Psoas muscle (tissue), 8 donors: ENCODE measurements around the gene FBRSL1. TPM values are rescaled to one million over a fixed set of nuclear protein-coding genes. Genes with fewer than 3 reads are reported as not detected.
"Not testable (repeated sequence)": the region's sequence is repeated elsewhere in the genome, so short reads cannot be mapped to it uniquely, and the experiment has no call there.

Experiments used
- ATAC-seq, 4 donors: fragments of 200-7000 bp; cut with Tn5 transposase; one replicate each; pipeline ENCODE4 v1.9.1; 2020; ENCODE audit warnings: moderate library complexity in 3 of 4, mild to moderate bottlenecking in 2 of 4
- DNase-seq, 2 donors: peaks; one replicate each; pipeline ENCODE4 v3.0.0-alpha.2; 2020
- H3K27ac ChIP-seq: fragments of 200-600 bp; one replicate; pipeline ENCODE4 v1.8.0; 2022
- H3K27me3 ChIP-seq, 3 donors: fragments of 200-600 bp in 1 of 3; one replicate each; pipeline versions ENCODE4 v1.6.1 to v1.8.0; 2013 to 2022; ENCODE audit warnings: low read length in 2 of 3, mild to moderate bottlenecking in 2 of 3, moderate library complexity in 1 of 3; ENCODE audit not compliant: insufficient read depth in 3 of 3
- H3K36me3 ChIP-seq, 2 donors: fragments of 200-600 bp in 1 of 2; one replicate each; pipeline versions ENCODE4 v1.6.1 to v1.8.0; 2013 to 2022; ENCODE audit warnings: low read depth in 1 of 2, mild to moderate bottlenecking in 1 of 2, moderate library complexity in 1 of 2; ENCODE audit not compliant: insufficient read depth in 1 of 2
- H3K4me1 ChIP-seq: fragments of 200-600 bp; one replicate; pipeline ENCODE4 v1.8.0; 2022
- H3K4me3 ChIP-seq: fragments of 200-600 bp; one replicate; pipeline ENCODE4 v1.8.0; 2022; ENCODE audit warnings: mild to moderate bottlenecking
- H3K9me3 ChIP-seq: fragments of 200-600 bp; one replicate; pipeline ENCODE4 v1.8.0; 2022
- CTCF ChIP-seq: fragments of 200-600 bp; IDR thresholded peaks from one replicate; pipeline ENCODE4 v1.8.0; 2022; ENCODE audit warnings: antibody characterized with exemption
- WGBS, 3 donors: extraction: QIAGEN DNeasy Blood & Tissue Kit; methylation state at CpG; one replicate each; pipeline versions ENCODE4 v1.1.6 to v1.1.7; 2013; 5-methylcytosine and 5-hydroxymethylcytosine counted together
- intact Hi-C, 2 donors: fragments of 100-400 bp; cut with DNase I; formaldehyde crosslinking; loops; one replicate each; pipeline versions ENCODE4 v1.11.0 to v1.14.2; 2022
- long read RNA-seq, 2 donors: library from polyadenylated mRNA; unstranded; transcript quantifications; one replicate each; pipeline ENCODE4 v2.0.0, GENCODE V29; 2021
- polyA plus RNA-seq, 3 donors: library from polyadenylated mRNA; stranded (reverse); fragments of 200-250 nt; gene quantifications; one replicate each; pipeline ENCODE4 v1.2.3, GENCODE V29; 2013
- total RNA-seq, 4 donors: library from RNA; stranded (reverse); fragmentation: NEBNext Ultra II Directional in 2 of 4; extraction: Animal tissue kit (Norgen Biotek cat#: 25700) in 2 of 4; gene quantifications; one replicate each; pipeline versions ENCODE4 v1.2.1 to v1.2.4, GENCODE V29; 2021 to 2023
- donor health status: healthy with polysubstance abuse.
- donor health status: DM: no; HTN: no; CAD: no; lungs with moderate emphysema.
- donor health status: Bipolar disorder and iron deficiency.
- donor health status: healthy.
- donor health status: DM: yes; HTN: yes; CAD: no.
- donor health status: DM: no; HTN: no; CAD: no.
- donor health status: DM: no; HTN: no; CAD: no.
- donor health status: DM: yes; HTN: yes; CAD: no.

The FBRSL1 gene
- total RNA-seq (10 to 100 TPM; 40.1 to 54.5 (median 43.0) TPM), polyA plus RNA-seq (10 to 100 TPM; 23.0 to 37.8 (median 32.8) TPM)
- long read RNA-seq, donor 1, partial matches to known transcripts = 9 of 22 reads
- long read RNA-seq, donor 1, other reads (novel, unspliced or antisense) = 13 of 22 reads
- long read RNA-seq, donor 2, partial matches to known transcripts = 54 of 81 reads
- long read RNA-seq, donor 2, other reads (novel, unspliced or antisense) = 27 of 81 reads

GRCh38 chr12:132489602-132490266 is at the start of gene FBRSL1:
Gene FBRSL1, plus strand, starts transcription at chr12:132490151.
- Histone ChIP-seq H3K9me3 (no peaks in the 10 kb centered on the region), H3K4me3 (peak within 1 kb of the TSS; percentile 85), H3K36me3 (no peaks in the 10 kb centered on the region), H3K27me3 (no peaks in the 10 kb centered on the region), H3K4me1 (peaks cover 38% of the 10 kb centered on the region), H3K27ac (peak within 1 kb of the TSS; percentile 71)
- peak; percentile 88 to 93 (median 90) for ATAC-seq
- 0 to 2% (median 1%) methylated on average over 11 to 95 of the region's 96 CpGs for WGBS, 3 donors
- intact Hi-C loops = no loop called here
- peak; percentile 90 to 95 for DNase-seq
- TF ChIP-seq CTCF = no peak

- H3K4me1 ChIP-seq, H3K9me3 ChIP-seq, DNase-seq, ATAC-seq, H3K4me3 ChIP-seq, H3K27ac ChIP-seq, intact Hi-C loops, H3K36me3 ChIP-seq: not testable (repeated sequence)
- 89 to 90% (median 90%) methylated on average over 13 of the region's 13 CpGs for WGBS, 3 donors
- H3K27me3 ChIP-seq = peaks cover 0 to 11% (median 6%) of the 10 kb centered on the region in 3 donors
Measured at GRCh38 chr12:132440420-132440819, 49.5 kb upstream of the FBRSL1 start.

- no peaks in the 10 kb centered on the region for H3K36me3 ChIP-seq
- no peak for TF ChIP-seq CTCF
- WGBS, 3 donors = 70 to 78% (median 73%) methylated on average over 48 of the region's 48 CpGs
- H3K27me3 ChIP-seq = peaks cover 0 to 16% (median 5%) of the 10 kb centered on the region in 3 donors
- ATAC-seq (peak in 1 of 4 donors; percentile 17), DNase-seq (no peak)
- H3K9me3 ChIP-seq = no peaks in the 10 kb centered on the region
- no peak overlapping the region for H3K27ac ChIP-seq
- H3K4me3 ChIP-seq = no peak overlapping the region
- H3K4me1 ChIP-seq = no peaks in the 10 kb centered on the region
- intact Hi-C loops = no loop called here
Measured at GRCh38 chr12:132441871-132442863, 47.8 kb upstream of the FBRSL1 start.

- H3K36me3 ChIP-seq = no peaks in the 10 kb centered on the region
- H3K4me3 ChIP-seq = no peak overlapping the region
- H3K4me1 ChIP-seq = no peaks in the 10 kb centered on the region
- no peak for DNase-seq
- H3K27ac ChIP-seq = no peak overlapping the region
- H3K9me3 ChIP-seq = no peaks in the 10 kb centered on the region
- H3K27me3 ChIP-seq = peaks cover 0 to 11% (median 4%) of the 10 kb centered on the region in 3 donors
- WGBS, 3 donors = 91 to 95% (median 92%) methylated on average over 25 of the region's 25 CpGs
- intact Hi-C loops = no loop called here
- no peak for ATAC-seq
- TF ChIP-seq CTCF = no peak
Measured at GRCh38 chr12:132443091-132443490, 46.9 kb upstream of the FBRSL1 start.
